ENCODE results near the gene EFS. TPM values are rescaled to one million over a fixed set of nuclear protein-coding genes. Genes with fewer than 3 reads are reported as not detected.

EFS gene
- total and polyA plus RNA-seq, 4 experiments from 2014 or later = not detected

Small RNA genes lying within 50 kb of the gene (microRNA-seq; reads per million reads assigned to microRNA genes)
- gene MIR208A (ENCODE audit: borderline microRNAs expressed, borderline number of aligned reads, borderline replicate concordance) = not detected

Other genes starting within 250 kb of the EFS start
- gene CEBPE, start 245.9 kb downstream of the EFS start, total RNA-seq = under 1 TPM; 0.69 to 0.84 TPM
- gene CEBPE, start 245.9 kb downstream of the EFS start, polyA plus RNA-seq = under 1 TPM; 0.16 to 0.35 TPM
- 1 to 10 TPM; 2.4 to 4.1 TPM for gene SLC7A8, start 181.5 kb downstream of the EFS start, total RNA-seq
- gene SLC7A8, start 181.5 kb downstream of the EFS start, polyA plus RNA-seq = under 1 TPM; 0.56 to 0.62 TPM
- not detected for gene RNF212B, start 127.2 kb downstream of the EFS start, total RNA-seq
- not detected for gene RNF212B, start 127.2 kb downstream of the EFS start, polyA plus RNA-seq
- gene HOMEZ, start 79.0 kb downstream of the EFS start, total RNA-seq = 10 to 100 TPM; 21.0 to 21.7 TPM
- gene HOMEZ, start 79.0 kb downstream of the EFS start, polyA plus RNA-seq = 1 to 10 TPM; 1.5 to 5.7 TPM
- 10 to 100 TPM; 82.3 to 87.3 TPM for gene PPP1R3E, start 62.3 kb downstream of the EFS start, total RNA-seq
- 1 to 10 TPM; 1.3 to 2.9 TPM for gene PPP1R3E, start 62.3 kb downstream of the EFS start, polyA plus RNA-seq
- gene BCL2L2, start 58.3 kb downstream of the EFS start, total RNA-seq = 1 to 10 TPM; 2.0 to 3.6 TPM
- not detected for gene BCL2L2, start 58.3 kb downstream of the EFS start, polyA plus RNA-seq
- 100 to 1,000 TPM; 194 to 196 TPM for gene PABPN1, start 43.7 kb downstream of the EFS start, total RNA-seq
- gene PABPN1, start 43.7 kb downstream of the EFS start, polyA plus RNA-seq = 100 to 1,000 TPM in 1 of 2 donors, 10 to 100 TPM in 1; 91.7 to 125 TPM
- 10 to 100 TPM; 19.8 to 21.1 TPM for gene SLC22A17, start 12.3 kb downstream of the EFS start, total RNA-seq
- 1 to 10 TPM; 2.9 to 3.9 TPM for gene SLC22A17, start 12.3 kb downstream of the EFS start, polyA plus RNA-seq
- not detected for gene IL25, start 7.6 kb upstream of the EFS start, total RNA-seq
- not detected for gene IL25, start 7.6 kb upstream of the EFS start, polyA plus RNA-seq
- gene CMTM5, start 11.9 kb upstream of the EFS start, total RNA-seq = not detected
- gene CMTM5, start 11.9 kb upstream of the EFS start, polyA plus RNA-seq = not detected
- not detected for gene MYH6, start 43.1 kb upstream of the EFS start, total RNA-seq
- gene MYH6, start 43.1 kb upstream of the EFS start, polyA plus RNA-seq = not detected
- not detected for gene MYH7, start 70.5 kb upstream of the EFS start, total RNA-seq
- gene MYH7, start 70.5 kb upstream of the EFS start, polyA plus RNA-seq = not detected
- 10 to 100 TPM; 60.7 to 63.5 TPM for gene NGDN, start 104.5 kb upstream of the EFS start, total RNA-seq
- 10 to 100 TPM; 61.0 to 95.1 TPM for gene NGDN, start 104.5 kb upstream of the EFS start, polyA plus RNA-seq
- gene ZFHX2, start 186.6 kb upstream of the EFS start, total RNA-seq = under 1 TPM; 0.35 to 0.36 TPM
- not detected for gene ZFHX2, start 186.6 kb upstream of the EFS start, polyA plus RNA-seq
- gene THTPA, start 191.1 kb upstream of the EFS start, total RNA-seq = 10 to 100 TPM; 25.6 to 26.2 TPM
- 10 to 100 TPM; 10.9 to 15.5 TPM for gene THTPA, start 191.1 kb upstream of the EFS start, polyA plus RNA-seq
- gene AP1G2, start 202.6 kb upstream of the EFS start, total RNA-seq = 100 to 1,000 TPM; 492 to 498 TPM
- 100 to 1,000 TPM in 1 of 2 donors, 10 to 100 TPM in 1; 65.7 to 108 TPM for gene AP1G2, start 202.6 kb upstream of the EFS start, polyA plus RNA-seq
- not detected for gene JPH4, start 213.6 kb upstream of the EFS start, total RNA-seq
- under 1 TPM in 1 of 2 donors, not detected in 1; 0.08 TPM for gene JPH4, start 213.6 kb upstream of the EFS start, polyA plus RNA-seq